Spleen (tissue), 7 donors: ENCODE measurements around the gene SPRR2E.

Experiments
- POLR2A ChIP-seq, 3 donors: fragments of 450-650 bp; IDR thresholded peaks; one replicate each; pipeline ENCODE4 v1.5.1; 2017; ENCODE audit warnings: antibody characterized with exemption in 3 of 3, mild to moderate bottlenecking in 1 of 3
- TF ChIP-seq, protein P1 (sequence below), 11 experiments: fragments of 200-600 bp in 7 of 11; fragments of 450-650 bp in 4 of 11; sonication (generic) in 4 of 11; IDR thresholded peaks in 8 of 11; conservative IDR thresholded peaks in 3 of 11; 1 replicate in 7 of 11; 2 replicates in 4 of 11; pipeline versions ENCODE4 v1.4.0 to v1.8.0; 2016 to 2021; ENCODE audit warnings: antibody characterized with exemption in 11 of 11, inconsistent platforms in 4 of 11, mild to moderate bottlenecking in 1 of 11
- donor health status: DM: no; HTN: no; CAD: no; lungs with moderate emphysema.
- donor health status: DM: no; HTN: no; CAD: no.
- donor health status: DM: no; HTN: no; CAD: no.

DNA sequence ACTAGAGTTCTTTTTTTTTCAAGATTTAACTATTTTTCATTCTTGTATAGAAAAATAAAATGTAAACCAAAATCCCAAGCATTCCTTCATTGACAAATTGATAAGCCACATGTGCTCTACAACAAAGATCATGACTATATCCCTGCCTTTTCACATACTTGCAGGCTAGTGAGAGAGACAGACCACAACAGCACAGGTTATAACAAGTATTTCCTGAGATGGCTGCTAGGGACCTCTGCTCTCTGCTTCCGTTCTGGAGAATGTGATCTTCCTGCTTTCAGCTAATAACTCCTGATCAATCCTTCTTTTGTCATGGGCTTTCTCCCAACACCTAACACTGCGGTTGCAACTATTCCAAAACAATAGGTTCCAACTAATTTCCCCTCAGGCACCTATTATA lies 33.0 kb upstream of the SPRR2E start:
- TF ChIP-seq, protein P1, sequence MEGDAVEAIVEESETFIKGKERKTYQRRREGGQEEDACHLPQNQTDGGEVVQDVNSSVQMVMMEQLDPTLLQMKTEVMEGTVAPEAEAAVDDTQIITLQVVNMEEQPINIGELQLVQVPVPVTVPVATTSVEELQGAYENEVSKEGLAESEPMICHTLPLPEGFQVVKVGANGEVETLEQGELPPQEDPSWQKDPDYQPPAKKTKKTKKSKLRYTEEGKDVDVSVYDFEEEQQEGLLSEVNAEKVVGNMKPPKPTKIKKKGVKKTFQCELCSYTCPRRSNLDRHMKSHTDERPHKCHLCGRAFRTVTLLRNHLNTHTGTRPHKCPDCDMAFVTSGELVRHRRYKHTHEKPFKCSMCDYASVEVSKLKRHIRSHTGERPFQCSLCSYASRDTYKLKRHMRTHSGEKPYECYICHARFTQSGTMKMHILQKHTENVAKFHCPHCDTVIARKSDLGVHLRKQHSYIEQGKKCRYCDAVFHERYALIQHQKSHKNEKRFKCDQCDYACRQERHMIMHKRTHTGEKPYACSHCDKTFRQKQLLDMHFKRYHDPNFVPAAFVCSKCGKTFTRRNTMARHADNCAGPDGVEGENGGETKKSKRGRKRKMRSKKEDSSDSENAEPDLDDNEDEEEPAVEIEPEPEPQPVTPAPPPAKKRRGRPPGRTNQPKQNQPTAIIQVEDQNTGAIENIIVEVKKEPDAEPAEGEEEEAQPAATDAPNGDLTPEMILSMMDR (IDR thresholded peaks at IDR 0.05 in 8 of 11, conservative IDR thresholded peaks at IDR 0.05 in 3 of 11), result no peak
- TF ChIP-seq POLR2A (IDR thresholded peaks at IDR 0.05), result no peak
